OCI-LY7 (cell line): ENCODE data around the gene DTX1. TPM values are rescaled to one million over a fixed set of nuclear protein-coding genes. Genes with fewer than 3 reads are reported as not detected.

Experiments used
- BruUV-seq: library from RNA; stranded (reverse); fragments of 400-500 nt; replicated peaks from 2 replicates; lab custom pipeline; 2021; lab: Mats Ljungman, UMichigan
- CTCF ChIA-PET: fragments of 300-600 bp; sonication (Branson Sonifier 250); formaldehyde crosslinking; loops from one replicate; lab custom pipeline; 2022; ENCODE audit warnings: antibody characterized with exemption; ENCODE audit not compliant: unreplicated experiment; lab: Charles Lee
- POLR2A ChIA-PET: fragments of 300-600 bp; sonication (Branson Sonifier 250); formaldehyde crosslinking; loops from one replicate; lab custom pipeline; 2022; ENCODE audit warnings: antibody characterized with exemption; lab: Charles Lee
- DNase-seq: peaks from one replicate; pipeline ENCODE4 v3.0.0-alpha.2; 2015; ENCODE audit warnings: low spot score
- H2AFZ ChIP-seq: fragments of 200-600 bp; sonication (generic), shearing (Covaris generic); 2 replicates; pipeline ENCODE4 v1.6.1; 2014; ENCODE audit warnings: mild to moderate bottlenecking, antibody characterized with exemption, low read length, moderate library complexity
- H3K27ac ChIP-seq: fragments of 200-600 bp; sonication (generic); 2 replicates; pipeline ENCODE4 v1.5.1; 2014; ENCODE audit warnings: mixed run types, low read depth, mild to moderate bottlenecking, moderate library complexity, low read length, inconsistent platforms; ENCODE audit not compliant: poor library complexity, severe bottlenecking
- H3K36me3 ChIP-seq: fragments of 200-600 bp; sonication (generic); 2 replicates; pipeline ENCODE4 v1.6.1; 2014; ENCODE audit warnings: mild to moderate bottlenecking, antibody characterized with exemption, low read length, moderate library complexity, mixed read lengths; ENCODE audit not compliant: insufficient read depth
- H3K4me1 ChIP-seq: fragments of 200-600 bp; sonication (generic); 2 replicates; pipeline ENCODE4 v1.5.1; 2014; ENCODE audit warnings: mild to moderate bottlenecking, low read length; ENCODE audit not compliant: insufficient read depth, poor library complexity, severe bottlenecking
- H3K4me2 ChIP-seq: fragments of 200-600 bp; sonication (generic); 2 replicates; pipeline ENCODE4 v1.6.1; 2014; ENCODE audit warnings: mild to moderate bottlenecking, low read length
- H3K4me3 ChIP-seq: fragments of 200-600 bp; sonication (generic); 2 replicates; pipeline ENCODE4 v1.5.1; 2014; ENCODE audit warnings: mild to moderate bottlenecking, low read depth, low read length; ENCODE audit not compliant: poor library complexity, severe bottlenecking
- H3K79me2 ChIP-seq: fragments of 200-600 bp; sonication (generic); 2 replicates; pipeline ENCODE4 v1.6.1; 2016; ENCODE audit warnings: low read depth, mild to moderate bottlenecking, low read length, moderate library complexity, mixed read lengths; ENCODE audit not compliant: insufficient read depth
- H3K9me2 ChIP-seq: fragments of 200-600 bp; sonication (generic); 2 replicates; pipeline ENCODE4 v1.6.1; 2016; ENCODE audit warnings: mild to moderate bottlenecking, low read length, mixed read lengths; ENCODE audit not compliant: insufficient read depth
- H3K9me3 ChIP-seq: fragments of 200-600 bp; sonication (generic); 2 replicates; pipeline ENCODE4 v1.6.1; 2014; ENCODE audit warnings: mild to moderate bottlenecking, mixed run types, low read length, mixed read lengths
- H4K20me1 ChIP-seq: fragments of 200-600 bp; sonication (generic); 2 replicates; pipeline ENCODE4 v1.6.1; 2014; ENCODE audit warnings: mild to moderate bottlenecking, antibody characterized with exemption, low read length, moderate library complexity, mixed read lengths; ENCODE audit not compliant: insufficient read depth
- EZH2phosphoT487 ChIP-seq: fragments of 200-600 bp; sonication (generic); IDR thresholded peaks from 2 replicates; pipeline ENCODE4 v1.6.1; 2018; ENCODE audit warnings: low read depth, borderline replicate concordance, mild to moderate bottlenecking, mixed run types, antibody characterized with exemption, low read length, moderate library complexity, mixed read lengths
- intact Hi-C: fragments of 100-400 bp; cut with micrococcal nuclease; formaldehyde crosslinking; loops from one replicate; pipeline ENCODE4 v1.10.0; 2022; ENCODE audit not compliant: unreplicated experiment
- total RNA-seq, 2 experiments: library from RNA; depleted of rRNA in 1 of 2; stranded (reverse); fragments of >200 nt in 1 of 2; shearing (Covaris generic) in 1 of 2; gene quantifications; 2 replicates each; pipeline ENCODE4 v1.2.3, GENCODE V29; 2014 to 2022
- TF ChIP-seq, protein P1 (sequence below): fragments of 200-600 bp; sonication (generic); conservative IDR thresholded peaks from 2 replicates; pipeline ENCODE4 v1.5.1; 2014; ENCODE audit warnings: mild to moderate bottlenecking, antibody characterized with exemption, low read length, moderate library complexity, mixed read lengths

DTX1 gene
- total RNA-seq, 2 experiments from 2014 or later = 293 to 535 TPM

DNA sequence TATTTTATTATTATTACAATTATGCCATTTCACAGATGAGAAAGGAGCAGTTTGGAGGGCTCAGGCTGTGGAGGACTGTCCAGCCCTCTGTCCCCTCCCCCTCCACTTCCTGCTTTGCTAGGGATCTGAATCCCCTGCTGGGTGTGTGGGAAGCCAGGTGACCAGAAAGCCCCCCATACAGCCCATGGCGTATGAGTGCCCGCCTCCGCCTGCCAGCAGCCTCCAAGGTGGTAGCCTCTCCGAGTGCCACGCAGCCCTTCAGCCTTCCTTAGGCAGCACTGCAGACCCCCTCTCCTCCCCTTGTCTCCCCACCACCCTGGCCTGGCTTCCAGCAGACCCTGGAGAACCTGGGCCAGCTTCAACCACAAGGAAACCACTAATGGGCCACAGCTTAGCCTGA is 12.6 kb downstream of the DTX1 start:
- no peaks in the 10 kb centered on the region for H3K9me3 ChIP-seq
- H4K20me1 ChIP-seq = peaks cover 7% of the 10 kb centered on the region
- peak overlapping the region; percentile 97 for H3K27ac ChIP-seq
- intact Hi-C loops = no loop called here
- ChIA-PET POLR2A (interaction anchor here (18.1 kb wide), 1 partner anchor 13 kb away, joined by 235 read pairs; the partner anchor contains the start of gene DTX1), CTCF (interaction anchor here (0.6 kb wide), 1 partner anchor 76 kb away, joined by 3 read pairs; no protein-coding TSS in a partner anchor)
- peaks cover 100% of the 10 kb centered on the region for H3K4me1 ChIP-seq
- peak overlapping the region; percentile 94 for H3K4me2 ChIP-seq
- H3K9me2 ChIP-seq = no peaks in the 10 kb centered on the region
- no TSS peak for BruUV-seq
- DNase-seq = no peak
- peaks cover 100% of the 10 kb centered on the region for H3K36me3 ChIP-seq
- peak overlapping the region; percentile 38 for H3K4me3 ChIP-seq
- H3K79me2 ChIP-seq = peaks cover 93% of the 10 kb centered on the region
- TF ChIP-seq, protein P1, sequence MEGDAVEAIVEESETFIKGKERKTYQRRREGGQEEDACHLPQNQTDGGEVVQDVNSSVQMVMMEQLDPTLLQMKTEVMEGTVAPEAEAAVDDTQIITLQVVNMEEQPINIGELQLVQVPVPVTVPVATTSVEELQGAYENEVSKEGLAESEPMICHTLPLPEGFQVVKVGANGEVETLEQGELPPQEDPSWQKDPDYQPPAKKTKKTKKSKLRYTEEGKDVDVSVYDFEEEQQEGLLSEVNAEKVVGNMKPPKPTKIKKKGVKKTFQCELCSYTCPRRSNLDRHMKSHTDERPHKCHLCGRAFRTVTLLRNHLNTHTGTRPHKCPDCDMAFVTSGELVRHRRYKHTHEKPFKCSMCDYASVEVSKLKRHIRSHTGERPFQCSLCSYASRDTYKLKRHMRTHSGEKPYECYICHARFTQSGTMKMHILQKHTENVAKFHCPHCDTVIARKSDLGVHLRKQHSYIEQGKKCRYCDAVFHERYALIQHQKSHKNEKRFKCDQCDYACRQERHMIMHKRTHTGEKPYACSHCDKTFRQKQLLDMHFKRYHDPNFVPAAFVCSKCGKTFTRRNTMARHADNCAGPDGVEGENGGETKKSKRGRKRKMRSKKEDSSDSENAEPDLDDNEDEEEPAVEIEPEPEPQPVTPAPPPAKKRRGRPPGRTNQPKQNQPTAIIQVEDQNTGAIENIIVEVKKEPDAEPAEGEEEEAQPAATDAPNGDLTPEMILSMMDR = no peak
- TF ChIP-seq EZH2phosphoT487 = no peak
- no peak overlapping the region for H2AFZ ChIP-seq

DNA sequence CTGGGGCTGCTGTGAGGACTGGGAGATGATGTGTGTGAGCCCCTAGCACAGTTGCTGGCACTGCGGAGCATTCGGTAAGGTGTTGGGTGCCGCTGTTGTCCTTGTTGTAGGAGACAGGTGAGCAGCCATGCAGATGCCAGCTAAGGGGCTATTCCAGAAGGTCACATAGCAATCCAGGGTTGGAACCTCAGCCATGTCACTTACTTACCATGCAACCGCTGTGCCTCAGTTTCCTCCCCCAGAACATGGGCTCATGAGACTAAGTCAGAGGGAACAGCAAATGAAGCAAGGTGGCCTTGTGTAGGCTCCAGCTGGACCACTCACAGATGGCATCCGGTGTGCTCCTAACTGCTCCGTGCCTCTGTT is 13.2 kb downstream of the DTX1 start:
- H3K27ac ChIP-seq = peak overlapping the region; percentile 97
- no peaks in the 10 kb centered on the region for H3K9me3 ChIP-seq
- H3K4me1 ChIP-seq = peaks cover 100% of the 10 kb centered on the region
- ChIA-PET CTCF (interaction anchor here (0.6 to 0.7 kb wide), 3 partner anchors 29 to 400 kb away, joined by 3 to 9 read pairs (median 5); no protein-coding TSS in a partner anchor), POLR2A (interaction anchor here (0.6 to 18.1 kb wide), 3 partner anchors 14 to 102 kb away, joined by 3 to 235 read pairs (median 3); partner anchors contain the start of gene DTX1)
- H3K4me2 ChIP-seq = peak overlapping the region; percentile 94
- no peaks in the 10 kb centered on the region for H3K9me2 ChIP-seq
- BruUV-seq = no TSS peak
- peaks cover 99% of the 10 kb centered on the region for H3K36me3 ChIP-seq
- peaks cover 88% of the 10 kb centered on the region for H3K79me2 ChIP-seq
- peaks cover under 1% of the 10 kb centered on the region; the same call in 1 of the 2 replicates for H4K20me1 ChIP-seq
- DNase-seq = no peak
- H2AFZ ChIP-seq = no peak overlapping the region
- peak overlapping the region; percentile 38 for H3K4me3 ChIP-seq
- intact Hi-C loops = no loop called here
- no peak for TF ChIP-seq EZH2phosphoT487
- TF ChIP-seq, protein P1 = no peak
